NB4 (cell line): Measurements from ENCODE around the gene OR8B12.

Experiments used
- DNase-seq: peaks from one replicate; pipeline ENCODE4 v3.0.0; 2010; ENCODE audit warnings: low read depth
- H3K4me3 ChIP-seq: one replicate; pipeline ENCODE4 v1.5.1; 2011; ENCODE audit warnings: mild to moderate bottlenecking, low read depth, low read length, moderate library complexity
- MYC ChIP-seq: IDR thresholded peaks from 2 replicates; pipeline ENCODE4 v1.6.1; 2011; ENCODE audit warnings: low read depth, low read length
- POLR2A ChIP-seq: IDR thresholded peaks from 2 replicates; pipeline ENCODE4 v1.6.1; 2011; ENCODE audit warnings: mild to moderate bottlenecking; ENCODE audit not compliant: insufficient read length; ENCODE audit errors: extremely low read depth
- TF ChIP-seq, protein P1 (sequence below): IDR thresholded peaks from one replicate; pipeline ENCODE4 v1.5.1; 2012; ENCODE audit warnings: low read depth, low read length
- TF ChIP-seq, protein P2 (sequence below): IDR thresholded peaks from 2 replicates; pipeline ENCODE4 v1.6.1; 2011; ENCODE audit warnings: low read depth, low read length

OR8B12 gene

DNA sequence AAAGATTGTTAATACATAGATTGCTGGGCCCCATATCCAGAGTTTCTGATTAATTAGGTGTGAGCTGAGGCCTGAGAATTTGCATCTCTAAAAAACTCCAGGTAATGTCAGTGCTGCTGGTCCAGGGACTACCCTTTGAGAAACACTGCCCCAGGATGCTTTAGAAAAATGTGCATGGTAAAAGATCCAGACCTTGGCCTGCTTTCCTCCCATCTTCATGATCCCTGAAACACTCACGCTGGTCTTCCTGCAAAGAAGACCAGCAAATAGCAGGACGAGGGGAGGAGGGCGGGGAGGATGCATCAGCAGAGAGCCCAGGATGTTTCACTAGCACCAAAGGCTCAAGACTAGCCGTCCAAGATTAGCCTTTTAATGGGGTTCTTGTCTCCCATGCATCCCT lies 26.2 kb upstream of the OR8B12 start, which contains the start of gene OR8A1:
TSS of gene OR8A1 (plus strand) at position 301 of the 400 bp plus-strand sequence. CDS start 123 bp downstream, outside the sequence.
- TF ChIP-seq, protein P1, sequence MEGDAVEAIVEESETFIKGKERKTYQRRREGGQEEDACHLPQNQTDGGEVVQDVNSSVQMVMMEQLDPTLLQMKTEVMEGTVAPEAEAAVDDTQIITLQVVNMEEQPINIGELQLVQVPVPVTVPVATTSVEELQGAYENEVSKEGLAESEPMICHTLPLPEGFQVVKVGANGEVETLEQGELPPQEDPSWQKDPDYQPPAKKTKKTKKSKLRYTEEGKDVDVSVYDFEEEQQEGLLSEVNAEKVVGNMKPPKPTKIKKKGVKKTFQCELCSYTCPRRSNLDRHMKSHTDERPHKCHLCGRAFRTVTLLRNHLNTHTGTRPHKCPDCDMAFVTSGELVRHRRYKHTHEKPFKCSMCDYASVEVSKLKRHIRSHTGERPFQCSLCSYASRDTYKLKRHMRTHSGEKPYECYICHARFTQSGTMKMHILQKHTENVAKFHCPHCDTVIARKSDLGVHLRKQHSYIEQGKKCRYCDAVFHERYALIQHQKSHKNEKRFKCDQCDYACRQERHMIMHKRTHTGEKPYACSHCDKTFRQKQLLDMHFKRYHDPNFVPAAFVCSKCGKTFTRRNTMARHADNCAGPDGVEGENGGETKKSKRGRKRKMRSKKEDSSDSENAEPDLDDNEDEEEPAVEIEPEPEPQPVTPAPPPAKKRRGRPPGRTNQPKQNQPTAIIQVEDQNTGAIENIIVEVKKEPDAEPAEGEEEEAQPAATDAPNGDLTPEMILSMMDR: no peak
- TF ChIP-seq, protein P2, sequence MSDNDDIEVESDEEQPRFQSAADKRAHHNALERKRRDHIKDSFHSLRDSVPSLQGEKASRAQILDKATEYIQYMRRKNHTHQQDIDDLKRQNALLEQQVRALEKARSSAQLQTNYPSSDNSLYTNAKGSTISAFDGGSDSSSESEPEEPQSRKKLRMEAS: no peak
- TF ChIP-seq MYC (no peak), POLR2A (no peak)
- DNase-seq: no peak

DNA sequence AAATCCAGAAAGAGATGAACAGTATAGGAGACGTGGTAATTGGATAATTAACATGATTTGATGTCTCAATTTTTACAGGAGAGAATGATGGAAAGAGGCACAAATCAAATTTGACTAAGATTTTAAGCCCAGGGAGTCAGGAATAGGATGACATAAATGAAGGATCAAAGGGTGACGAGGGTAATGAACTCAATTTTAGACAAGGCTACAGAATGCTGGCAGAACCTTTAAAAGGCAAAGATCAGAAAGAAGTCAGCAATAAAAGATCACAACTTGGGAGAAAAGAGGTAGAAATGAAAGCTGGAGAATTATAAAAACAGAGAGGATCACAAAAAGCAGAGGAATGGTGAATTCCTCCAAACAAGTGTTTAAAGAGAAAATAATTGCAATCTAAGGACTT lies 13.4 kb upstream of the OR8B12 start:
- DNase-seq: no peak
- TF ChIP-seq, protein P2: no peak
- TF ChIP-seq, protein P1: no peak
- TF ChIP-seq POLR2A: no peak
- no peak for TF ChIP-seq MYC
- no peak overlapping the region for H3K4me3 ChIP-seq

More for the DNA sequence above, 26.2 kb upstream of the OR8B12 start, which contains the start of gene OR8A1:
- no peak within 1 kb of the TSS for H3K4me3 ChIP-seq

DNA sequence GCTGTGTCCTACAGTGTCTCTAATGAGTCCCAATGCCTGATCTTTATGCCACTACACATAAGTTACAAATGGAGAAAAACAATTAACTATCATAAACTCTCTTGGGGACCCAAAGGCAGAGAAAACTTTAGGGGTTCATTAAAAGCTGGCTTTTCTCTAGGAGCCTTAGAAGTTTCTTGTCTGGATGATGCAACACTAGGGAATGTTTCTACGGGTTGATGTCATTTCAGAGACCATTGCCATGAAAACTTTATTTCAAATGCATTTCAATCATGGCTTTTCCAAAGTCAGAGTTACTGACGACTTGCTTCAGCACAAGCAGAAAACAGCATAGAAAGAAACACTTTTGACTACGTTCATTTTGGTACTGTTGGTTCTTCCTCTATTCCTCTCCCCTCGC lies 8.5 kb upstream of the OR8B12 start:
- no peak overlapping the region for H3K4me3 ChIP-seq
- TF ChIP-seq, protein P2: no peak
- TF ChIP-seq POLR2A: no peak
- no peak for TF ChIP-seq MYC
- TF ChIP-seq, protein P1: no peak
- no peak for DNase-seq

DNA sequence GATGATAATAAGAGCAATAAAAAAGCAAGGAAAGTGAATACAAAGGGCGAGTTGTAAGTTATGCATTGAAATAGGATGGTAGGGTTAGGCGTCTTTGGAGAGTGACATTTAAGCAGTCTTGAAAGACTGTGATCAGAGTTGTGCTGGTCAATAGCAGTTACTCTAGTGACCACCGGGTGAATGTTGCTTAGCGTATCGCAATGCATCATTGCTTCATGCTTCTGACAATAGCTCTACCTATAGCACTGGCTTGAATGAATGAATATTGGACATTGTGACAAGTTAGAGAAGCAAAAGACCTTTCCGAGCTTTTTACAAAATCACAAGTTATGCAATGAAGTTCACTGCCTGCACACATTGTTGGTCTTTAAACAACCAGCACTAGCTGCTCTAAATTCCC lies 7.7 kb upstream of the OR8B12 start:
- no peak overlapping the region for H3K4me3 ChIP-seq
- TF ChIP-seq, protein P1: peak; percentile 11
- no peak for TF ChIP-seq MYC

DNA sequence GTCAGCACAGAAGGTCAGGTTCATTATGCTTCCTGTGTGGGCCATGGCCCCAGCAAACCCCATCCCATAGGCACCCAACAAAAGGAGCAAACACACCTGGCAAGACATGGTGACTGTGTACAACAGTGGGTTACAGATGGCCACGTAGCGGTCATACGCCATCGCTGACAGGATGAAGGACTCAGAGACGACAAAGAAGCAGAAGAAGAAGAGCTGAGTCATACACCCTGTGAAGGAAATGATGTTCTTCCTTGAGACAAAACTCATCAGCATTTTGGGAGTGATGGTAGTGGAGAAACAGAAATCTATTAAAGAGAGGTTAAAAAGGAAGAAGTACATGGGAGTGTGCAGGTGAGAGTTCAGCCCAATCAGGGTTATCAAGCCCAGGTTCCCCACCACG lies 309 bp downstream of the OR8B12 start:
- TF ChIP-seq, protein P2: no peak
- no peak overlapping the region for H3K4me3 ChIP-seq
- peak; percentile 13 for DNase-seq

More for the DNA sequence above, 7.7 kb upstream of the OR8B12 start:
- peak; percentile 10 for DNase-seq

DNA sequence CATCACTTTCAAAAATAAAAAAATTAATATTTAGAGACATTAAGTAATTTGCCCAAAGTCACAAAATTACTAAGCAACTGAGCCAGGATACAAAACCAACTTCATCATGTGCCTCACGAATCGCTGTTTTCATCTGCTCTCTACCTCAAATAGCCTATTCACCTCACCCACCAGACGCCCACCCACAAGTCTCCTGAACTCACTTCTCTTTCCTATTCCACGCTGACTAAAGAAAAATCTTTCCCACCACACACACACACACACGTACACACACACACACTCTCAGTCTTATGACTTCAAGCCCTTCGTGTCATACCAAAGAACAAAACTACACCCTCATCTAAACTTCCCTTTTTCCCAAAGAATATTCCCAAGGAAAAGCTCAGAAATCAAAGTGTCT lies 2.2 kb downstream of the OR8B12 start:
- H3K4me3 ChIP-seq: no peak overlapping the region
- no peak for TF ChIP-seq MYC
- TF ChIP-seq POLR2A: no peak
- TF ChIP-seq, protein P1: no peak
- TF ChIP-seq, protein P2: no peak
- no peak for DNase-seq
